Measurements from ENCODE around the gene PDSS2. TPM values are rescaled to one million over a fixed set of nuclear protein-coding genes. Genes with fewer than 3 reads are reported as not detected.
"Not testable (repeated sequence)": the region's sequence is repeated elsewhere in the genome, so short reads cannot be mapped to it uniquely, and the experiment has no call there.

PDSS2 gene
- total RNA-seq, 1 donor from 2014 or later, result 7.8 TPM

GRCh38 chr6:107329063-107329860 lies 130.1 kb downstream of the PDSS2 start:
- DNase-seq (ENCODE audit: extremely low read depth, low read depth, low spot score), result no peak

GRCh38 chr6:107328081-107328480 lies 131.3 kb downstream of the PDSS2 start:
- DNase-seq (ENCODE audit: extremely low read depth, low read depth, low spot score), result no peak

GRCh38 chr6:107323133-107323785 lies 136.1 kb downstream of the PDSS2 start:
- DNase-seq (ENCODE audit: extremely low read depth, low read depth, low spot score), result no peak

- DNase-seq (ENCODE audit: extremely low read depth, low read depth, low spot score), result no peak
These were observed 137.6 kb downstream of the PDSS2 start for GRCh38 chr6:107321793-107322192.

GRCh38 chr6:107319906-107320530 lies 139.3 kb downstream of the PDSS2 start:
- DNase-seq (ENCODE audit: extremely low read depth, low read depth, low spot score), result no peak

GRCh38 chr6:107318100-107318736 lies 141.1 kb downstream of the PDSS2 start:
- DNase-seq (ENCODE audit: extremely low read depth, low read depth, low spot score), result no peak

- no peak for DNase-seq (ENCODE audit: extremely low read depth, low read depth, low spot score)
These were observed 144.2 kb downstream of the PDSS2 start for GRCh38 chr6:107315114-107315513.

GRCh38 chr6:107314531-107314939 lies 144.8 kb downstream of the PDSS2 start:
- DNase-seq (ENCODE audit: extremely low read depth, low read depth, low spot score), result no peak

- no peak for DNase-seq (ENCODE audit: extremely low read depth, low read depth, low spot score)
These were observed 145.6 kb downstream of the PDSS2 start for GRCh38 chr6:107313776-107314175.

- DNase-seq (ENCODE audit: extremely low read depth, low read depth, low spot score), result no peak
These were observed 149.0 kb downstream of the PDSS2 start for GRCh38 chr6:107310362-107310761.

GRCh38 chr6:107308677-107309076 lies 150.7 kb downstream of the PDSS2 start:
- DNase-seq (ENCODE audit: extremely low read depth, low read depth, low spot score), result no peak

- DNase-seq (ENCODE audit: extremely low read depth, low read depth, low spot score), result not testable (repeated sequence)
These were observed 153.4 kb downstream of the PDSS2 start for GRCh38 chr6:107305994-107306393.

- DNase-seq (ENCODE audit: extremely low read depth, low read depth, low spot score), result no peak
These were observed 154.0 kb downstream of the PDSS2 start for GRCh38 chr6:107305391-107305790.

GRCh38 chr6:107304421-107305025 lies 154.8 kb downstream of the PDSS2 start:
- no peak for DNase-seq (ENCODE audit: extremely low read depth, low read depth, low spot score)

GRCh38 chr6:107293350-107293749 lies 166.0 kb downstream of the PDSS2 start:
- no peak for DNase-seq (ENCODE audit: extremely low read depth, low read depth, low spot score)

GRCh38 chr6:107292715-107293271 lies 166.6 kb downstream of the PDSS2 start:
- DNase-seq (ENCODE audit: extremely low read depth, low read depth, low spot score), result no peak

GRCh38 chr6:107290491-107290890 lies 168.9 kb downstream of the PDSS2 start:
- DNase-seq (ENCODE audit: extremely low read depth, low read depth, low spot score), result no peak

GRCh38 chr6:107289258-107289657 lies 170.1 kb downstream of the PDSS2 start:
- not testable (repeated sequence) for DNase-seq (ENCODE audit: extremely low read depth, low read depth, low spot score)

- not testable (repeated sequence) for DNase-seq (ENCODE audit: extremely low read depth, low read depth, low spot score)
These were observed 173.7 kb downstream of the PDSS2 start for GRCh38 chr6:107285683-107286082.

GRCh38 chr6:107284805-107285204 lies 174.6 kb downstream of the PDSS2 start:
- DNase-seq (ENCODE audit: extremely low read depth, low read depth, low spot score), result no peak

Data from glomerular endothelial cell (primary cell).